OCI-LY7 (cell line): ENCODE results near the gene DNAJC1. TPM values are rescaled to one million over a fixed set of nuclear protein-coding genes. Genes with fewer than 3 reads are reported as not detected.

Experiments
- Bru-seq: library from RNA; stranded (reverse); fragments of 400-500 nt; gene quantifications from one replicate; lab custom pipeline; 2021; lab: Mats Ljungman, UMichigan
- BruChase-seq, 2 experiments: library from RNA; stranded (reverse); fragments of 400-500 nt; gene quantifications; one replicate each; lab custom pipeline; 2021; lab: Mats Ljungman, UMichigan
- BruUV-seq: library from RNA; stranded (reverse); fragments of 400-500 nt; replicated peaks from 2 replicates; lab custom pipeline; 2021; lab: Mats Ljungman, UMichigan
- CTCF ChIA-PET: fragments of 300-600 bp; sonication (Branson Sonifier 250); formaldehyde crosslinking; loops from one replicate; lab custom pipeline; 2022; ENCODE audit warnings: antibody characterized with exemption; ENCODE audit not compliant: unreplicated experiment; lab: Charles Lee
- POLR2A ChIA-PET: fragments of 300-600 bp; sonication (Branson Sonifier 250); formaldehyde crosslinking; loops from one replicate; lab custom pipeline; 2022; ENCODE audit warnings: antibody characterized with exemption; lab: Charles Lee
- DNase-seq: peaks from one replicate; pipeline ENCODE4 v3.0.0-alpha.2; 2015; ENCODE audit warnings: low spot score
- H2AFZ ChIP-seq: fragments of 200-600 bp; sonication (generic), shearing (Covaris generic); 2 replicates; pipeline ENCODE4 v1.6.1; 2014; ENCODE audit warnings: mild to moderate bottlenecking, antibody characterized with exemption, low read length, moderate library complexity
- H3K27ac ChIP-seq: fragments of 200-600 bp; sonication (generic); 2 replicates; pipeline ENCODE4 v1.5.1; 2014; ENCODE audit warnings: mixed run types, low read depth, mild to moderate bottlenecking, moderate library complexity, low read length, inconsistent platforms; ENCODE audit not compliant: poor library complexity, severe bottlenecking
- H3K36me3 ChIP-seq: fragments of 200-600 bp; sonication (generic); 2 replicates; pipeline ENCODE4 v1.6.1; 2014; ENCODE audit warnings: mild to moderate bottlenecking, antibody characterized with exemption, low read length, moderate library complexity, mixed read lengths; ENCODE audit not compliant: insufficient read depth
- H3K4me1 ChIP-seq: fragments of 200-600 bp; sonication (generic); 2 replicates; pipeline ENCODE4 v1.5.1; 2014; ENCODE audit warnings: mild to moderate bottlenecking, low read length; ENCODE audit not compliant: insufficient read depth, poor library complexity, severe bottlenecking
- H3K4me2 ChIP-seq: fragments of 200-600 bp; sonication (generic); 2 replicates; pipeline ENCODE4 v1.6.1; 2014; ENCODE audit warnings: mild to moderate bottlenecking, low read length
- H3K4me3 ChIP-seq: fragments of 200-600 bp; sonication (generic); 2 replicates; pipeline ENCODE4 v1.5.1; 2014; ENCODE audit warnings: mild to moderate bottlenecking, low read depth, low read length; ENCODE audit not compliant: poor library complexity, severe bottlenecking
- H3K79me2 ChIP-seq: fragments of 200-600 bp; sonication (generic); 2 replicates; pipeline ENCODE4 v1.6.1; 2016; ENCODE audit warnings: low read depth, mild to moderate bottlenecking, low read length, moderate library complexity, mixed read lengths; ENCODE audit not compliant: insufficient read depth
- H3K9me2 ChIP-seq: fragments of 200-600 bp; sonication (generic); 2 replicates; pipeline ENCODE4 v1.6.1; 2016; ENCODE audit warnings: mild to moderate bottlenecking, low read length, mixed read lengths; ENCODE audit not compliant: insufficient read depth
- H3K9me3 ChIP-seq: fragments of 200-600 bp; sonication (generic); 2 replicates; pipeline ENCODE4 v1.6.1; 2014; ENCODE audit warnings: mild to moderate bottlenecking, mixed run types, low read length, mixed read lengths
- H4K20me1 ChIP-seq: fragments of 200-600 bp; sonication (generic); 2 replicates; pipeline ENCODE4 v1.6.1; 2014; ENCODE audit warnings: mild to moderate bottlenecking, antibody characterized with exemption, low read length, moderate library complexity, mixed read lengths; ENCODE audit not compliant: insufficient read depth
- EZH2phosphoT487 ChIP-seq: fragments of 200-600 bp; sonication (generic); IDR thresholded peaks from 2 replicates; pipeline ENCODE4 v1.6.1; 2018; ENCODE audit warnings: low read depth, borderline replicate concordance, mild to moderate bottlenecking, mixed run types, antibody characterized with exemption, low read length, moderate library complexity, mixed read lengths
- intact Hi-C: fragments of 100-400 bp; cut with micrococcal nuclease; formaldehyde crosslinking; loops from one replicate; pipeline ENCODE4 v1.10.0; 2022; ENCODE audit not compliant: unreplicated experiment
- long read RNA-seq: library from polyadenylated mRNA; stranded (forward); transcript quantifications from one replicate; pipeline ENCODE4 v2.0.0, GENCODE V29; 2022
- total RNA-seq, 2 experiments: library from RNA; depleted of rRNA in 1 of 2; stranded (reverse); fragments of >200 nt in 1 of 2; shearing (Covaris generic) in 1 of 2; gene quantifications; 2 replicates each; pipeline ENCODE4 v1.2.3, GENCODE V29; 2014 to 2022
- TF ChIP-seq, protein P1 (sequence below): fragments of 200-600 bp; sonication (generic); conservative IDR thresholded peaks from 2 replicates; pipeline ENCODE4 v1.5.1; 2014; ENCODE audit warnings: mild to moderate bottlenecking, antibody characterized with exemption, low read length, moderate library complexity, mixed read lengths

The DNAJC1 gene
- 12.1 and 16.9 TPM in 2 replicates for total RNA-seq (2014; rRNA removed; shearing (Covaris generic))
- total RNA-seq (2022), result 7.1 and 7.7 TPM in 2 replicates
- Bru-seq, nascent RNA, result percentile 56 among the genes with signal in this experiment
- BruChase-seq, experiment 1, labeled RNA remaining after a 6-hour chase, result percentile 51 among the genes with signal in this experiment
- BruChase-seq, experiment 2, labeled RNA remaining after a 2-hour chase, result percentile 49 among the genes with signal in this experiment
- long read RNA-seq, transcript DNAJC1-202 (12 exons, 2,106 nt), result major isoform, 9 of 13 reads
- long read RNA-seq, partial matches to known transcripts, result 3 of 13 reads
- long read RNA-seq, other reads (novel, unspliced or antisense), result 1 of 13 reads

- H3K27ac ChIP-seq, result peak within 1 kb of the TSS; percentile 40
- peaks cover 26% of the 10 kb centered on the region for H3K4me1 ChIP-seq
- intact Hi-C loops, result loop anchor here (2.0 to 5.0 kb wide), 3 partner anchors 225 to 1091 kb away; partner anchors contain the start of gene MSRB2
- BruUV-seq, result no TSS peak
- H3K9me3 ChIP-seq, result no peaks in the 10 kb centered on the region
- ChIA-PET POLR2A (interaction anchor here (0.6 to 2.0 kb wide), 8 partner anchors 10 to 587 kb away, joined by 3 to 9 read pairs (median 3); no protein-coding TSS in a partner anchor), CTCF (interaction anchor here (0.5 to 0.7 kb wide), 2 partner anchors 257 to 1552 kb away, joined by 3 read pairs; no protein-coding TSS in a partner anchor)
- peak within 1 kb of the TSS; percentile 86 for H3K4me2 ChIP-seq
- H3K36me3 ChIP-seq, result no peaks in the 10 kb centered on the region
- peak; percentile 96 for DNase-seq
- H4K20me1 ChIP-seq, result peaks cover 4% of the 10 kb centered on the region; the same call in 1 of the 2 replicates
- TF ChIP-seq, protein P1, sequence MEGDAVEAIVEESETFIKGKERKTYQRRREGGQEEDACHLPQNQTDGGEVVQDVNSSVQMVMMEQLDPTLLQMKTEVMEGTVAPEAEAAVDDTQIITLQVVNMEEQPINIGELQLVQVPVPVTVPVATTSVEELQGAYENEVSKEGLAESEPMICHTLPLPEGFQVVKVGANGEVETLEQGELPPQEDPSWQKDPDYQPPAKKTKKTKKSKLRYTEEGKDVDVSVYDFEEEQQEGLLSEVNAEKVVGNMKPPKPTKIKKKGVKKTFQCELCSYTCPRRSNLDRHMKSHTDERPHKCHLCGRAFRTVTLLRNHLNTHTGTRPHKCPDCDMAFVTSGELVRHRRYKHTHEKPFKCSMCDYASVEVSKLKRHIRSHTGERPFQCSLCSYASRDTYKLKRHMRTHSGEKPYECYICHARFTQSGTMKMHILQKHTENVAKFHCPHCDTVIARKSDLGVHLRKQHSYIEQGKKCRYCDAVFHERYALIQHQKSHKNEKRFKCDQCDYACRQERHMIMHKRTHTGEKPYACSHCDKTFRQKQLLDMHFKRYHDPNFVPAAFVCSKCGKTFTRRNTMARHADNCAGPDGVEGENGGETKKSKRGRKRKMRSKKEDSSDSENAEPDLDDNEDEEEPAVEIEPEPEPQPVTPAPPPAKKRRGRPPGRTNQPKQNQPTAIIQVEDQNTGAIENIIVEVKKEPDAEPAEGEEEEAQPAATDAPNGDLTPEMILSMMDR, result no peak
- no peak for TF ChIP-seq EZH2phosphoT487
- no peaks in the 10 kb centered on the region for H3K79me2 ChIP-seq
- peak within 1 kb of the TSS; percentile 100 for H2AFZ ChIP-seq
- H3K9me2 ChIP-seq, result no peaks in the 10 kb centered on the region
- peak within 1 kb of the TSS; percentile 80 for H3K4me3 ChIP-seq
Measured at GRCh38 chr10:22003177-22003963, at the start of gene DNAJC1. Gene DNAJC1, minus strand, starts transcription at chr10:22003730. Its CDS starts 296 bp downstream, at chr10:22003434.

- no peak for DNase-seq
- no peak overlapping the region for H3K27ac ChIP-seq
- TF ChIP-seq, protein P1, result no peak
- no peak for TF ChIP-seq EZH2phosphoT487
- ChIA-PET CTCF (no interaction called here), POLR2A (no interaction called here)
- H3K4me1 ChIP-seq, result no peaks in the 10 kb centered on the region
- no peak overlapping the region for H3K4me3 ChIP-seq
- BruUV-seq, result no TSS peak
- H3K4me2 ChIP-seq, result no peak overlapping the region
- no peaks in the 10 kb centered on the region for H3K36me3 ChIP-seq
- no peaks in the 10 kb centered on the region for H3K9me3 ChIP-seq
- no peak overlapping the region for H2AFZ ChIP-seq
- no peaks in the 10 kb centered on the region for H3K9me2 ChIP-seq
- intact Hi-C loops, result no loop called here
- no peaks in the 10 kb centered on the region for H3K79me2 ChIP-seq
- no peaks in the 10 kb centered on the region for H4K20me1 ChIP-seq
Measured at GRCh38 chr10:22053048-22053447, 49.5 kb upstream of the DNAJC1 start.
